Endothelial cell of umbilical vein (primary cell): Measurements from ENCODE around the gene PTDSS2. TPM values are rescaled to one million over a fixed set of nuclear protein-coding genes. Genes with fewer than 3 reads are reported as not detected.

Experiments
- BruUV-seq: library from RNA; stranded (reverse); fragments of 400-500 nt; replicated peaks from 2 replicates; lab custom pipeline; 2021; lab: Mats Ljungman, UMichigan
- CTCF ChIA-PET: fragments of 300-600, 350-600 bp; sonication (Branson Sonifier 250); formaldehyde crosslinking; loops from one replicate; lab custom pipeline; 2021; ENCODE audit warnings: antibody characterized with exemption, inconsistent platforms; lab: Charles Lee
- POLR2A ChIA-PET: fragments of 300-600, 350-600 bp; sonication (Branson Sonifier 250); formaldehyde crosslinking; loops from one replicate; lab custom pipeline; 2021; ENCODE audit warnings: antibody characterized with exemption, inconsistent platforms; lab: Charles Lee
- DNase-seq: peaks from one replicate; pipeline ENCODE4 v3.0.0-alpha.2; 2011; ENCODE audit warnings: low read depth, low spot score
- FAIRE-seq: peaks from 2 replicates; lab custom pipeline; 2011; peaks lifted over from hg19 to GRCh38; lab: Jason Lieb, UNC
- H2AFZ ChIP-seq: 2 replicates; pipeline ENCODE4 v1.6.0; 2012; ENCODE audit warnings: low read depth, low read length, control low read depth, inconsistent platforms
- H3K27ac ChIP-seq: 2 replicates; pipeline ENCODE4 v1.5.1; 2011; ENCODE audit warnings: low read depth, mild to moderate bottlenecking, control low read depth, low read length, moderate library complexity; ENCODE audit not compliant: insufficient read depth
- H3K27me3 ChIP-seq, 2 experiments: 2 replicates each; pipeline versions ENCODE4 v1.6.0 to v1.6.1; 2011; ENCODE audit warnings: low read length in 2 of 2, mixed read lengths in 1 of 2; ENCODE audit not compliant: control insufficient read depth in 2 of 2, insufficient read depth in 2 of 2
- H3K36me3 ChIP-seq, 2 experiments: 2 replicates in 1 of 2; 3 replicates in 1 of 2; pipeline ENCODE4 v1.5.1; 2011; ENCODE audit warnings: low read length in 2 of 2, mild to moderate bottlenecking in 1 of 2, moderate library complexity in 1 of 2; ENCODE audit not compliant: control insufficient read depth in 2 of 2, insufficient read depth in 2 of 2; ENCODE audit errors: extremely low read depth in 1 of 2
- H3K4me1 ChIP-seq: 3 replicates; pipeline ENCODE4 v1.5.1; 2011; ENCODE audit warnings: mild to moderate bottlenecking, low read length; ENCODE audit not compliant: control insufficient read depth, insufficient read depth; ENCODE audit errors: extremely low read depth
- H3K4me2 ChIP-seq: 2 replicates; pipeline ENCODE4 v1.6.1; 2011; ENCODE audit warnings: low read length, control low read depth, mixed read lengths; ENCODE audit not compliant: insufficient read depth
- H3K4me3 ChIP-seq, 3 experiments: fragments of 200-600 bp in 1 of 3; sonication (generic), shearing (Covaris generic) in 1 of 3; replicated peaks in 1 of 3; 2 replicates each; pipeline ENCODE4 v1.5.1; 2011 to 2016; ENCODE audit warnings: control low read depth in 3 of 3, low read length in 3 of 3, mild to moderate bottlenecking in 2 of 3, inconsistent platforms in 1 of 3, low read depth in 1 of 3, moderate library complexity in 1 of 3; ENCODE audit not compliant: insufficient read depth in 1 of 3
- H3K79me2 ChIP-seq: 2 replicates; pipeline ENCODE4 v1.6.0; 2012; ENCODE audit warnings: low read length, inconsistent platforms; ENCODE audit not compliant: control insufficient read depth, insufficient read depth
- H3K9ac ChIP-seq: replicated peaks from 2 replicates; pipeline ENCODE3; 2011; ENCODE audit warnings: low read length, control low read depth; ENCODE audit not compliant: insufficient read depth; ENCODE audit errors: extremely low read depth
- H3K9me1 ChIP-seq: replicated peaks from 3 replicates; pipeline ENCODE4 v1.6.0; 2011; ENCODE audit warnings: mild to moderate bottlenecking, low read length; ENCODE audit not compliant: control insufficient read depth, insufficient read depth; ENCODE audit errors: extremely low read depth
- H3K9me3 ChIP-seq: replicated peaks from 2 replicates; pipeline ENCODE4 v1.5.1; 2012; ENCODE audit warnings: low read length, inconsistent platforms; ENCODE audit not compliant: control insufficient read depth, insufficient read depth
- H4K20me1 ChIP-seq: replicated peaks from 2 replicates; pipeline ENCODE3; 2011; ENCODE audit warnings: mild to moderate bottlenecking, low read length; ENCODE audit not compliant: control insufficient read depth, insufficient read depth; ENCODE audit errors: extremely low read depth
- JUN ChIP-seq: IDR thresholded peaks from 2 replicates; pipeline ENCODE4 v1.6.1; 2011; ENCODE audit warnings: borderline replicate concordance, low read depth; ENCODE audit not compliant: insufficient read length, insufficient read depth
- POLR2AphosphoS5 ChIP-seq: IDR thresholded peaks from 2 replicates; pipeline ENCODE4 v1.6.1; 2012; ENCODE audit warnings: low read depth, mild to moderate bottlenecking, control low read depth, low read length, moderate library complexity; ENCODE audit not compliant: insufficient read depth
- dilution Hi-C: fragments of 300-500 bp; cut with MboI; formaldehyde crosslinking; loops from one replicate; pipeline ENCODE4 v1.15.0; 2019; ENCODE audit warnings: low sequenced_read_pairs; ENCODE audit not compliant: extremely low pct_ligation_motif_present
- intact Hi-C: fragments of 100-400 bp; cut with micrococcal nuclease; formaldehyde crosslinking; loops from one replicate; pipeline ENCODE4 v1.10.0; 2022
- polyA plus RNA-seq, 4 experiments: library from polyadenylated mRNA; depleted of rRNA in 3 of 4; stranded (reverse) in 3 of 4; unstranded in 1 of 4; fragments of >200 nt; gene quantifications; 2 replicates each; pipeline versions ENCODE4 v1.2.1 to v1.2.3, GENCODE V29; 2011 to 2012; ENCODE audit warnings: missing spikeins in 1 of 4
- total RNA-seq: library from RNA; stranded (reverse); gene quantifications from 2 replicates; pipeline ENCODE4 v1.2.3, GENCODE V29; 2021
- TF ChIP-seq, protein P1 (sequence below), 2 donors: IDR thresholded peaks; 1 replicate in 1 of 2; 2 replicates in 1 of 2; pipeline ENCODE4 v1.5.1; 2011; ENCODE audit warnings: low read length in 2 of 2, mild to moderate bottlenecking in 2 of 2, moderate library complexity in 2 of 2, control low read depth in 1 of 2, inconsistent platforms in 1 of 2, low read depth in 1 of 2; ENCODE audit not compliant: insufficient read depth in 1 of 2; ENCODE audit errors: extremely low read depth in 1 of 2
- TF ChIP-seq, protein P2 (sequence below): IDR thresholded peaks from 2 replicates; pipeline ENCODE4 v1.6.1; 2011; ENCODE audit not compliant: insufficient read depth, insufficient read length

Gene PTDSS2
- total and polyA plus RNA-seq, 2 donors (not counting 3 experiments of a cell fraction or from before 2014, with no cell fraction given), result 41.4 to 46.8 TPM

DNA sequence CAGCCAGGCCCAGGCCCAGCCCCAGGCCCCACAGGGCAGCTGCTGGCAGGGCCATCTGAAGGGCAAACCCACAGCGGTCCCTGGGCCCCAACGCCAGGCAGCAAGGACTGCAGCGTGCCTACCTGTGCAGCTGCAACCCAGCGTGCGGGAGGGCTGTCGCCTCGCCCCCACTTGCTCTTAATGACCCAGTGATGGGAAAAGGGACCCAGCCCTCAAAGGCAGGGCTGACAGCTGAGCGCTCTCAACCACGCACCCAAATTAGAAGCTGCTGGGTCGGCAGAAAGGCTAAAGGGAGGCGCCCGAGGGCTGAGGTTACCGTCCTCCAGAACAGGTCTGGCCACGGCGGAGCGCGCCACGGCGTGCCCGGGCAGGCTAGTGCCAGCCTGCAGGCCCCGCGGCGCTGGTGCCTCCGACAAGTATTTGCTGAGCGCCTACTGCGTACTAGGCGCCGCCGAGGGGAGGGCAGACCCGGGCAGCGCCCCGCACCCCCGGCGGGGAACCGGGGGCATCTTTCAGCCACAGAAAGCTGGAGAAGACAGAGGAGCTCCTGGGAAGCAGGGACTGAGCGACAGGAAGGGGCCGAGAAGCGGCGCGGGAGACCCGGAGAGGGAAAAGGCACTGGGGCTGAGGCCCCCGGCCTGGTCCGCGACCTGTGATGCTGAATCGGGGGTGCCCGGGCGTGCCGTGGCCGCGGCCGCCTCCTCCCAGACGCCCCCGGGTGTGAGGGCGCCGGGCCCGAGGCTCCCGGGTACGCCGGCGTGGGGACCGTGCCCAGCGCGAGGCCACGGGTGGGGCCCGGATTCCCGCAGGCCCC lies 84.5 kb downstream of the PTDSS2 start:
- POLR2A ChIA-PET, result no interaction called here
- Histone ChIP-seq H3K9me1 (no peaks in the 10 kb centered on the region), H3K4me1 (peaks cover 7% of the 10 kb centered on the region), H3K27ac (no peak overlapping the region), H3K9me3 (no peaks in the 10 kb centered on the region), H2AFZ (peak overlapping the region; percentile 19), H3K27me3 (no peaks in the 10 kb centered on the region), H4K20me1 (no peaks in the 10 kb centered on the region), H3K36me3 (peaks cover 4 to 15% of the 10 kb centered on the region in 2 experiments), H3K79me2 (peaks cover 16% of the 10 kb centered on the region), H3K4me3 (peak overlapping the region; percentile 54 to 74 (median 69)), H3K4me2 (peak overlapping the region; percentile 37), H3K9ac (peak overlapping the region; percentile 58)
- intact Hi-C loops, result loop anchor here (2.0 to 5.0 kb wide), 2 partner anchors 16 to 163 kb away; partner anchors contain the start of genes DEAF1 and TMEM80
- dilution Hi-C loops, result no loop called here
- CTCF ChIA-PET, result no interaction called here
- DNase-seq (peak; percentile 24), FAIRE-seq (no peak)
- peak; percentile 28 for TF ChIP-seq POLR2AphosphoS5
- TF ChIP-seq, protein P1, sequence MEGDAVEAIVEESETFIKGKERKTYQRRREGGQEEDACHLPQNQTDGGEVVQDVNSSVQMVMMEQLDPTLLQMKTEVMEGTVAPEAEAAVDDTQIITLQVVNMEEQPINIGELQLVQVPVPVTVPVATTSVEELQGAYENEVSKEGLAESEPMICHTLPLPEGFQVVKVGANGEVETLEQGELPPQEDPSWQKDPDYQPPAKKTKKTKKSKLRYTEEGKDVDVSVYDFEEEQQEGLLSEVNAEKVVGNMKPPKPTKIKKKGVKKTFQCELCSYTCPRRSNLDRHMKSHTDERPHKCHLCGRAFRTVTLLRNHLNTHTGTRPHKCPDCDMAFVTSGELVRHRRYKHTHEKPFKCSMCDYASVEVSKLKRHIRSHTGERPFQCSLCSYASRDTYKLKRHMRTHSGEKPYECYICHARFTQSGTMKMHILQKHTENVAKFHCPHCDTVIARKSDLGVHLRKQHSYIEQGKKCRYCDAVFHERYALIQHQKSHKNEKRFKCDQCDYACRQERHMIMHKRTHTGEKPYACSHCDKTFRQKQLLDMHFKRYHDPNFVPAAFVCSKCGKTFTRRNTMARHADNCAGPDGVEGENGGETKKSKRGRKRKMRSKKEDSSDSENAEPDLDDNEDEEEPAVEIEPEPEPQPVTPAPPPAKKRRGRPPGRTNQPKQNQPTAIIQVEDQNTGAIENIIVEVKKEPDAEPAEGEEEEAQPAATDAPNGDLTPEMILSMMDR (IDR thresholded peaks at IDR 0.05; ENCODE audit: extremely low read depth in 1 of 2, insufficient read depth in 1 of 2, low read depth in 1 of 2, low read length in 2 of 2), result peak in 1 of 2 donors; percentile 1
- no peak for TF ChIP-seq JUN
- no TSS peak for BruUV-seq

DNA sequence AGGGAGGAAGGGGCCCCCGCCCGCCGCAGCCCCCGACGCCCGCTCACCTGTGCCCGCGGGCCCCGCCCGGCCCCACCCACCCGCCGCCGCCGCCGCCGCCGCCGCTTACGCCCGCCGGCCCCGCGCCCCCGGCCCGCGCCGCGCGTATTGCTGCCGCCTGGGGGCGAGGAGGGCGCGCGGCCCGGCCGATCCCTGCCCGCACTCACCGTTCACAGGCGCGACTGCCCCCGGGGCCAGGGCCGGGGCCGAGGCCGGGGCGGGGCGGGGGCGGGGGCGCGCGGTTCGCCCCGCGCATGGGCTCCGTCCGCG lies 85.1 kb downstream of the PTDSS2 start:
- Histone ChIP-seq H3K4me3 (peak overlapping the region in 2 of 3 experiments; percentile 54 to 74), H3K27me3 (no peaks in the 10 kb centered on the region), H3K4me1 (peaks cover 7% of the 10 kb centered on the region), H3K27ac (no peak overlapping the region), H3K9me1 (no peaks in the 10 kb centered on the region), H2AFZ (no peak overlapping the region), H3K9ac (no peak overlapping the region), H3K36me3 (peaks cover 4 to 15% of the 10 kb centered on the region in 2 experiments), H3K79me2 (peaks cover 16% of the 10 kb centered on the region), H4K20me1 (no peaks in the 10 kb centered on the region), H3K9me3 (no peaks in the 10 kb centered on the region), H3K4me2 (no peak overlapping the region)
- TF ChIP-seq, protein P2, sequence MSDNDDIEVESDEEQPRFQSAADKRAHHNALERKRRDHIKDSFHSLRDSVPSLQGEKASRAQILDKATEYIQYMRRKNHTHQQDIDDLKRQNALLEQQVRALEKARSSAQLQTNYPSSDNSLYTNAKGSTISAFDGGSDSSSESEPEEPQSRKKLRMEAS, result no peak
- TF ChIP-seq, protein P1 (IDR thresholded peaks at IDR 0.05; ENCODE audit: extremely low read depth in 1 of 2, insufficient read depth in 1 of 2, low read depth in 1 of 2, low read length in 2 of 2), result peak in 1 of 2 donors; percentile 10
- POLR2A ChIA-PET, result no interaction called here
- FAIRE-seq, result no peak
- dilution Hi-C loops, result no loop called here
- CTCF ChIA-PET, result interaction anchor here (2.1 kb wide), 1 partner anchor 20 kb away, joined by 11 read pairs; no protein-coding TSS in a partner anchor
- no TSS peak for BruUV-seq
- intact Hi-C loops, result loop anchor here (2.0 to 5.0 kb wide), 2 partner anchors 16 to 162 kb away; partner anchors contain the start of genes DEAF1 and TMEM80
- DNase-seq, result no peak
